HepG2 (cell line): ENCODE data around the gene UBE2D3. TPM values are rescaled to one million over a fixed set of nuclear protein-coding genes. Genes with fewer than 3 reads are reported as not detected.

Experiments used
- ESRRA ChIP-seq: sonication (generic); formaldehyde crosslinking; IDR thresholded peaks from 2 replicates; pipeline ENCODE4 v1.5.1; 2020; ENCODE audit warnings: mild to moderate bottlenecking, low read depth, missing genetic modification reagents
- ISL2 ChIP-seq: sonication (generic); formaldehyde crosslinking; IDR thresholded peaks from 2 replicates; pipeline ENCODE4 v1.5.0; 2020; ENCODE audit warnings: missing genetic modification reagents
- NR2F2 ChIP-seq: IDR thresholded peaks from 2 replicates; pipeline ENCODE4 v1.6.1; 2012; ENCODE audit warnings: low read depth, inconsistent platforms, borderline replicate concordance
- NRL ChIP-seq: sonication (generic); formaldehyde crosslinking; IDR thresholded peaks from 2 replicates; pipeline ENCODE4 v1.5.0; 2020; ENCODE audit warnings: missing genetic modification reagents, mild to moderate bottlenecking, moderate library complexity, borderline replicate concordance
- RARG ChIP-seq: sonication (generic); formaldehyde crosslinking; IDR thresholded peaks from 2 replicates; pipeline ENCODE4 v1.4.0; 2020; ENCODE audit warnings: low read depth, mild to moderate bottlenecking, missing genetic modification reagents
- REL ChIP-seq: sonication (generic); formaldehyde crosslinking; conservative IDR thresholded peaks from 2 replicates; pipeline ENCODE4 v1.8.0; 2022; ENCODE audit warnings: mild to moderate bottlenecking, missing genetic modification reagents, moderate library complexity
- SP1 ChIP-seq, 2 experiments: fragments of 450-650 bp in 1 of 2; sonication (generic) in 1 of 2; formaldehyde crosslinking in 1 of 2; IDR thresholded peaks; 2 replicates each; pipeline versions ENCODE4 v1.4.0 to v1.6.1; 2016 to 2020; ENCODE audit warnings: missing genetic modification reagents in 1 of 2
- SPEN ChIP-seq: sonication (generic); formaldehyde crosslinking; IDR thresholded peaks from 2 replicates; pipeline ENCODE4 v1.5.1; 2020; ENCODE audit warnings: low read depth, mild to moderate bottlenecking, missing genetic modification reagents
- THAP11 ChIP-seq: IDR thresholded peaks from 2 replicates; pipeline ENCODE4 v1.6.1; 2016; ENCODE audit warnings: missing biosample characterization, missing genetic modification reagents
- ZNF546 ChIP-seq: sonication (generic); formaldehyde crosslinking; conservative IDR thresholded peaks from 2 replicates; pipeline ENCODE4 v1.8.1; 2023; ENCODE audit warnings: mild to moderate bottlenecking, missing genetic modification reagents
- ZNF567 ChIP-seq: sonication (generic); formaldehyde crosslinking; IDR thresholded peaks from 2 replicates; pipeline ENCODE4 v1.8.1; 2023; ENCODE audit warnings: mild to moderate bottlenecking, missing genetic modification reagents, borderline replicate concordance
- ZNF788 ChIP-seq: sonication (generic); formaldehyde crosslinking; IDR thresholded peaks from 2 replicates; pipeline ENCODE4 v1.5.0; 2020; ENCODE audit warnings: mild to moderate bottlenecking, missing genetic modification reagents, borderline replicate concordance
- ZSCAN30 ChIP-seq: sonication (generic); formaldehyde crosslinking; IDR thresholded peaks from 2 replicates; pipeline ENCODE4 v1.5.0; 2020; ENCODE audit warnings: mild to moderate bottlenecking, missing genetic modification reagents
- polyA plus RNA-seq, 8 experiments: library from polyadenylated mRNA; depleted of rRNA in 3 of 8; stranded (reverse) in 7 of 8; unstranded in 1 of 8; fragments of >200 nt; fragmentation: Illumina TruSeq in 4 of 8; extraction: Trizol in 4 of 8; gene quantifications; 2 replicates each; pipeline versions ENCODE4 v1.2.1 to v1.2.3, GENCODE V29; 2011 to 2016; ENCODE audit warnings: low read depth in 4 of 8, missing spikeins in 1 of 8, mixed read lengths in 1 of 8; ENCODE audit not compliant: insufficient read depth in 1 of 8
- total RNA-seq, 5 experiments: library from RNA; depleted of rRNA; stranded (reverse); fragments of >200 nt; fragmentation: Illumina TruSeq; extraction: Trizol; gene quantifications; 2 replicates each; pipeline ENCODE4 v1.2.3, GENCODE V29; 2016; ENCODE audit warnings: low read depth in 1 of 5
- TF ChIP-seq, protein P1 (sequence below): IDR thresholded peaks from 2 replicates; pipeline ENCODE4 v1.6.1; 2016; ENCODE audit warnings: mild to moderate bottlenecking, missing biosample characterization, missing genetic modification reagents
- TF ChIP-seq, protein P2 (sequence below), 2 experiments: sonication (generic) in 1 of 2; formaldehyde crosslinking in 1 of 2; IDR thresholded peaks; 2 replicates each; pipeline versions ENCODE4 v1.4.0 to v1.6.1; 2018 to 2020; ENCODE audit warnings: missing genetic modification reagents in 2 of 2, borderline replicate concordance in 1 of 2, low read depth in 1 of 2, mild to moderate bottlenecking in 1 of 2, missing biosample characterization in 1 of 2
- TF ChIP-seq, protein P3 (sequence below): IDR thresholded peaks from 2 replicates; pipeline ENCODE4 v1.6.1; 2016
- TF ChIP-seq, protein P4 (sequence below): sonication (generic); formaldehyde crosslinking; IDR thresholded peaks from 2 replicates; pipeline ENCODE4 v1.5.0; 2020; ENCODE audit warnings: mild to moderate bottlenecking, missing genetic modification reagents, borderline replicate concordance
- TF ChIP-seq, protein P5 (sequence below): sonication (generic); formaldehyde crosslinking; IDR thresholded peaks from 2 replicates; pipeline ENCODE4 v1.4.0; 2020; ENCODE audit warnings: missing genetic modification reagents

UBE2D3 gene
- total and polyA plus RNA-seq, 2 of the 13 experiments (the other 11 are each of a cell fraction or from before 2014, with no cell fraction given): 224 to 293 TPM

DNA sequence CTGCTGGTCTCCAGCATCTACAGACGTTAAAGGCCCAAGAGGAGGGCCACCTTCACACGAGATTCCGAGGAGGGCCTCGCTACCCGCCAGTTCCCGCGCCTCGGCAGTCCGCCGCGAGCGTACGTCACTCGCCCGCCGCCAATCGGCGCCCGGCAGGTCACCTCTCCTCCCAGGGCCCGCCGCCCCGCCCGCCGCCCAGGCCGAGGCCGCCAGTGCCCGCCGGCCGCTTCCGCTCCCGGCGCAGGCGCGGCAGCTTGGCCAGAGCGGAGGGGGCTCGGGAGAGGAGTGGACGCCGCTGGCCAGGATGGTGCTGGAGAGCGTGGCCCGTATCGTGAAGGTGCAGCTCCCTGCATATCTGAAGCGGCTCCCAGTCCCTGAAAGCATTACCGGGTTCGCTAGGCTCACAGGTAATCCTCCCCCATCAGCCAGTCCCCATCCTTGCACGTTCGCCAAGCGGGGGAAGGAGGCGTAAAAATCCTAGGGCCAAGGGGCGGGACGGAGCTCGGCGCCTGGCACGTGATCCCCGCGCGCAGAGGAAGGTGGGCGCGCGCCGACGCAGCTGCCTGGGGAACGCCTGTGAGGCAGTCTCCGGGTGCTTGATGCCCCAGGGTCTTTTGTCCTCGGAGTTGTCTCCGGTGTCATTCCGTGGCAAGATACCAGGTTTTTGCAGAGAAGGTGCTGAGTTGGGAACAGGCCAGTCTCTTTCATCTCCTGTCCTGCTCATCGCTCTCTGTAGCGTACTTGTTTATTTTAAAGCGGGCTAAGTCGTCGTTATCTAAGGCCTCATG lies 41.6 kb upstream of the UBE2D3 start, which contains the start of gene CISD2 (continued):
- no peak for TF ChIP-seq SP1 (IDR thresholded peaks at IDR 0.05)
- peak; percentile 58 for TF ChIP-seq SP1 (CRISPR knock-in tag; IDR thresholded peaks at IDR 0.05)
- peak; percentile 98 for TF ChIP-seq RARG (CRISPR knock-in tag)
- TF ChIP-seq ISL2 (CRISPR knock-in tag): no peak
- TF ChIP-seq, protein P1, sequence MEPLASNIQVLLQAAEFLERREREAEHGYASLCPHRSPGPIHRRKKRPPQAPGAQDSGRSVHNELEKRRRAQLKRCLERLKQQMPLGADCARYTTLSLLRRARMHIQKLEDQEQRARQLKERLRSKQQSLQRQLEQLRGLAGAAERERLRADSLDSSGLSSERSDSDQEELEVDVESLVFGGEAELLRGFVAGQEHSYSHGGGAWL: peak; percentile 82
- peak; percentile 40; the same call in 1 of the 2 replicates for TF ChIP-seq NR2F2
- TF ChIP-seq, protein P2, sequence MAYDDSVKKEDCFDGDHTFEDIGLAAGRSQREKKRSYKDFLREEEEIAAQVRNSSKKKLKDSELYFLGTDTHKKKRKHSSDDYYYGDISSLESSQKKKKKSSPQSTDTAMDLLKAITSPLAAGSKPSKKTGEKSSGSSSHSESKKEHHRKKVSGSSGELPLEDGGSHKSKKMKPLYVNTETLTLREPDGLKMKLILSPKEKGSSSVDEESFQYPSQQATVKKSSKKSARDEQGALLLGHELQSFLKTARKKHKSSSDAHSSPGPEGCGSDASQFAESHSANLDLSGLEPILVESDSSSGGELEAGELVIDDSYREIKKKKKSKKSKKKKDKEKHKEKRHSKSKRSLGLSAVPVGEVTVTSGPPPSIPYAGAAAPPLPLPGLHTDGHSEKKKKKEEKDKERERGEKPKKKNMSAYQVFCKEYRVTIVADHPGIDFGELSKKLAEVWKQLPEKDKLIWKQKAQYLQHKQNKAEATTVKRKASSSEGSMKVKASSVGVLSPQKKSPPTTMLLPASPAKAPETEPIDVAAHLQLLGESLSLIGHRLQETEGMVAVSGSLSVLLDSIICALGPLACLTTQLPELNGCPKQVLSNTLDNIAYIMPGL (CRISPR knock-in tag; IDR thresholded peaks at IDR 0.05; ENCODE audit: borderline replicate concordance in 1 of 2, low read depth in 1 of 2): peak; percentile 46 to 85
- TF ChIP-seq, protein P3, sequence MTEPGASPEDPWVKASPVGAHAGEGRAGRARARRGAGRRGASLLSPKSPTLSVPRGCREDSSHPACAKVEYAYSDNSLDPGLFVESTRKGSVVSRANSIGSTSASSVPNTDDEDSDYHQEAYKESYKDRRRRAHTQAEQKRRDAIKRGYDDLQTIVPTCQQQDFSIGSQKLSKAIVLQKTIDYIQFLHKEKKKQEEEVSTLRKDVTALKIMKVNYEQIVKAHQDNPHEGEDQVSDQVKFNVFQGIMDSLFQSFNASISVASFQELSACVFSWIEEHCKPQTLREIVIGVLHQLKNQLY: peak; percentile 80
- TF ChIP-seq ZNF546 (CRISPR knock-in tag): peak; percentile 96; the same call in 1 of the 2 replicates
- TF ChIP-seq ZSCAN30 (CRISPR knock-in tag): no peak
- 0 out of 2 replicates have a peak, but pooled peaks have one; percentile 54 for TF ChIP-seq ZNF567 (CRISPR knock-in tag)
- TF ChIP-seq, protein P4, sequence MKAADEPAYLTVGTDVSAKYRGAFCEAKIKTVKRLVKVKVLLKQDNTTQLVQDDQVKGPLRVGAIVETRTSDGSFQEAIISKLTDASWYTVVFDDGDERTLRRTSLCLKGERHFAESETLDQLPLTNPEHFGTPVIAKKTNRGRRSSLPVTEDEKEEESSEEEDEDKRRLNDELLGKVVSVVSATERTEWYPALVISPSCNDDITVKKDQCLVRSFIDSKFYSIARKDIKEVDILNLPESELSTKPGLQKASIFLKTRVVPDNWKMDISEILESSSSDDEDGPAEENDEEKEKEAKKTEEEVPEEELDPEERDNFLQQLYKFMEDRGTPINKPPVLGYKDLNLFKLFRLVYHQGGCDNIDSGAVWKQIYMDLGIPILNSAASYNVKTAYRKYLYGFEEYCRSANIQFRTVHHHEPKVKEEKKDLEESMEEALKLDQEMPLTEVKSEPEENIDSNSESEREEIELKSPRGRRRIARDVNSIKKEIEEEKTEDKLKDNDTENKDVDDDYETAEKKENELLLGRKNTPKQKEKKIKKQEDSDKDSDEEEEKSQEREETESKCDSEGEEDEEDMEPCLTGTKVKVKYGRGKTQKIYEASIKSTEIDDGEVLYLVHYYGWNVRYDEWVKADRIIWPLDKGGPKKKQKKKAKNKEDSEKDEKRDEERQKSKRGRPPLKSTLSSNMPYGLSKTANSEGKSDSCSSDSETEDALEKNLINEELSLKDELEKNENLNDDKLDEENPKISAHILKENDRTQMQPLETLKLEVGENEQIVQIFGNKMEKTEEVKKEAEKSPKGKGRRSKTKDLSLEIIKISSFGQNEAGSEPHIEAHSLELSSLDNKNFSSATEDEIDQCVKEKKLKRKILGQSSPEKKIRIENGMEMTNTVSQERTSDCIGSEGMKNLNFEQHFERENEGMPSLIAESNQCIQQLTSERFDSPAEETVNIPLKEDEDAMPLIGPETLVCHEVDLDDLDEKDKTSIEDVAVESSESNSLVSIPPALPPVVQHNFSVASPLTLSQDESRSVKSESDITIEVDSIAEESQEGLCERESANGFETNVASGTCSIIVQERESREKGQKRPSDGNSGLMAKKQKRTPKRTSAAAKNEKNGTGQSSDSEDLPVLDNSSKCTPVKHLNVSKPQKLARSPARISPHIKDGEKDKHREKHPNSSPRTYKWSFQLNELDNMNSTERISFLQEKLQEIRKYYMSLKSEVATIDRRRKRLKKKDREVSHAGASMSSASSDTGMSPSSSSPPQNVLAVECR: peak; percentile 94
- TF ChIP-seq SPEN (CRISPR knock-in tag): peak; percentile 79
- TF ChIP-seq ZNF788: no peak; the same call in 1 of the 2 replicates
- TF ChIP-seq REL: peak; percentile 98
- peak; percentile 95 for TF ChIP-seq NRL (CRISPR knock-in tag)
- TF ChIP-seq ESRRA: peak; percentile 59; the same call in 1 of the 2 replicates
- TF ChIP-seq THAP11: peak; percentile 79
- TF ChIP-seq, protein P5, sequence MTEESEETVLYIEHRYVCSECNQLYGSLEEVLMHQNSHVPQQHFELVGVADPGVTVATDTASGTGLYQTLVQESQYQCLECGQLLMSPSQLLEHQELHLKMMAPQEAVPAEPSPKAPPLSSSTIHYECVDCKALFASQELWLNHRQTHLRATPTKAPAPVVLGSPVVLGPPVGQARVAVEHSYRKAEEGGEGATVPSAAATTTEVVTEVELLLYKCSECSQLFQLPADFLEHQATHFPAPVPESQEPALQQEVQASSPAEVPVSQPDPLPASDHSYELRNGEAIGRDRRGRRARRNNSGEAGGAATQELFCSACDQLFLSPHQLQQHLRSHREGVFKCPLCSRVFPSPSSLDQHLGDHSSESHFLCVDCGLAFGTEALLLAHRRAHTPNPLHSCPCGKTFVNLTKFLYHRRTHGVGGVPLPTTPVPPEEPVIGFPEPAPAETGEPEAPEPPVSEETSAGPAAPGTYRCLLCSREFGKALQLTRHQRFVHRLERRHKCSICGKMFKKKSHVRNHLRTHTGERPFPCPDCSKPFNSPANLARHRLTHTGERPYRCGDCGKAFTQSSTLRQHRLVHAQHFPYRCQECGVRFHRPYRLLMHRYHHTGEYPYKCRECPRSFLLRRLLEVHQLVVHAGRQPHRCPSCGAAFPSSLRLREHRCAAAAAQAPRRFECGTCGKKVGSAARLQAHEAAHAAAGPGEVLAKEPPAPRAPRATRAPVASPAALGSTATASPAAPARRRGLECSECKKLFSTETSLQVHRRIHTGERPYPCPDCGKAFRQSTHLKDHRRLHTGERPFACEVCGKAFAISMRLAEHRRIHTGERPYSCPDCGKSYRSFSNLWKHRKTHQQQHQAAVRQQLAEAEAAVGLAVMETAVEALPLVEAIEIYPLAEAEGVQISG (CRISPR knock-in tag): peak; percentile 87
